GM12878 (cell line): Measurements from ENCODE around the gene SNX19.

ENCODE experiments used
- MYC ChIP-seq: IDR thresholded peaks from 2 replicates; pipeline ENCODE4 v1.6.1; 2011; ENCODE audit warnings: mild to moderate bottlenecking, low read length, moderate library complexity, inconsistent platforms; ENCODE audit not compliant: insufficient read depth, insufficient replicate concordance, insufficient read length, severe bottlenecking
- TF ChIP-seq, protein P1 (sequence below), 3 experiments: IDR thresholded peaks in 2 of 3; conservative IDR thresholded peaks in 1 of 3; 2 replicates each; pipeline ENCODE4 v1.5.1; 2011; ENCODE audit warnings: low read depth in 3 of 3, low read length in 3 of 3, mild to moderate bottlenecking in 3 of 3, control low read depth in 2 of 3, moderate library complexity in 2 of 3, inconsistent platforms in 1 of 3, mixed read lengths in 1 of 3; ENCODE audit not compliant: control insufficient read depth in 2 of 3, insufficient read depth in 1 of 3; ENCODE audit errors: extremely low read depth in 1 of 3

DNA sequence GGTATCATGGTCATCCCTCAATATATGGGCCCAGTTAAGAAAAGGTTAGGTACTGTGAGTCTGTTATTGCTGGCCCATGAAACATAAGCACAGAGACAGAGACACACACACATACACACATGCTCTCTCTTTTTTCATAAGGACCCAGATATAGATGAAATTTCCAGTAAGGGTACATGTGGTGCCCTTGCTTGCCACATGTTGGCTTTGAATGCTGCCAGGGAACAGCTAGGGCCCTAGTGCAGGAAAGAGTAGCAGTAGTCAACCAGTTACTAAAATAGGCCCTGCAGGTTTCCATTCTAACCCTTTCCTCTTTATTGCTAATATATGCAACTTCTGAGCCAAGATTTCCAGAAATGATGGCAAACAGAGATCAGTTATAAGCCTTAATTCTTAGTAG lies 9.1 kb downstream of the SNX19 start:
- TF ChIP-seq MYC, result no peak
- TF ChIP-seq, protein P1, sequence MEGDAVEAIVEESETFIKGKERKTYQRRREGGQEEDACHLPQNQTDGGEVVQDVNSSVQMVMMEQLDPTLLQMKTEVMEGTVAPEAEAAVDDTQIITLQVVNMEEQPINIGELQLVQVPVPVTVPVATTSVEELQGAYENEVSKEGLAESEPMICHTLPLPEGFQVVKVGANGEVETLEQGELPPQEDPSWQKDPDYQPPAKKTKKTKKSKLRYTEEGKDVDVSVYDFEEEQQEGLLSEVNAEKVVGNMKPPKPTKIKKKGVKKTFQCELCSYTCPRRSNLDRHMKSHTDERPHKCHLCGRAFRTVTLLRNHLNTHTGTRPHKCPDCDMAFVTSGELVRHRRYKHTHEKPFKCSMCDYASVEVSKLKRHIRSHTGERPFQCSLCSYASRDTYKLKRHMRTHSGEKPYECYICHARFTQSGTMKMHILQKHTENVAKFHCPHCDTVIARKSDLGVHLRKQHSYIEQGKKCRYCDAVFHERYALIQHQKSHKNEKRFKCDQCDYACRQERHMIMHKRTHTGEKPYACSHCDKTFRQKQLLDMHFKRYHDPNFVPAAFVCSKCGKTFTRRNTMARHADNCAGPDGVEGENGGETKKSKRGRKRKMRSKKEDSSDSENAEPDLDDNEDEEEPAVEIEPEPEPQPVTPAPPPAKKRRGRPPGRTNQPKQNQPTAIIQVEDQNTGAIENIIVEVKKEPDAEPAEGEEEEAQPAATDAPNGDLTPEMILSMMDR (IDR thresholded peaks at IDR 0.05 in 2 of 3, conservative IDR thresholded peaks at IDR 0.05 in 1 of 3; ENCODE audit: control insufficient read depth in 2 of 3, extremely low read depth in 1 of 3, insufficient read depth in 1 of 3, low read depth in 3 of 3, low read length in 3 of 3), result no peak
